Measurements from ENCODE around the gene ATG2A. TPM values are rescaled to one million over a fixed set of nuclear protein-coding genes. Genes with fewer than 3 reads are reported as not detected.

The ATG2A gene
- total and polyA plus RNA-seq, 9 of the 15 experiments (the other 6 are each of a cell fraction or from before 2014, with no cell fraction given) = 0.25 to 45.9 (median 5.2) TPM

DNA sequence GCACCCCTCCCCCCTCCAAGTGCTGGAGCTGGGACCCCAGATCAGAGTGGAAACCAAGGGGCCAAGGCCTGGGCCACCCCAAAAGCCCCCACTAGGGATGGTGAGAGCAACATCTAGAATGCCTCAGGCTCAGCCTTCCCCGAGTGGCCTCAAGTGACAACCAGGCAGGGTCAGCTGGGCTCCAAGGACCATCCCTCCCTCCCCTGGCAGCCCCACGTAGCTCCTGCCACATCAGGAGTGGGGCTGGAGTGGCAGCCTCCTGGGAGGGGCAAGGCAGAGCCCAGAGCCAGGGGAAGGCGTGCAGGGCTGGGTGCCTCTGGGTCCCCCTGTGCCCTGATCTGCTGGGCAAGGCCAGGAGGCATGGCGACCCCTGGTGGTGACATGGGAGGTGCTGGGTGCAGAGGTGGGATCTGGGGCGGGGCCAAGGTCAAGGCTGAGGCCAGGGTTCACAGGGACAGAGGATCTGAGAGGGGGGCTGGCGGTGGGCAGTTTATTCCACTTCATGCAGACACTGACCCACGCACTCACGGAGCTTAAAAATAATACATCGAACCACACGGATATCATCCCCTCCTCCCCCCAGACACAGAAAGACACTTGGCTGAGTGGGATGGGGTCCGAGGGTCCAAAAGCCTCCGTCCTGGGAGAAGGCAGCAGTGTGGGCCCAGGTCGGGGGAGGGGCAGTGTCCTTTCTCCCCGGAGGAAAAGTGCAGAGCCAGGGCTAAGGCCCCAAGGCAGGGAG is 22.8 kb downstream of the ATG2A start (continued):
- TF ChIP-seq ZNF668 (CRISPR knock-in tag; IDR thresholded peaks at IDR 0.05) (0 out of 2 replicates have a peak, but pooled peaks have one; percentile 7), GATAD2B (IDR thresholded peaks at IDR 0.05; ENCODE audit: borderline replicate concordance) (no peak; the same call in 1 of the 2 replicates), ZNF12 (CRISPR knock-in tag; IDR thresholded peaks at IDR 0.05) (no peak), ZNF551 (CRISPR knock-in tag; IDR thresholded peaks at IDR 0.05) (no peak), ZNF431 (CRISPR knock-in tag; IDR thresholded peaks at IDR 0.05) (no peak), SP2 (IDR thresholded peaks at IDR 0.05; ENCODE audit: extremely low read depth, low read depth, low read length, poor library complexity, severe bottlenecking) (no peak), SRSF9 (IDR thresholded peaks at IDR 0.05; ENCODE audit: borderline replicate concordance, low read depth, low read length) (no peak), CXXC5 (CRISPR knock-in tag; IDR thresholded peaks at IDR 0.05) (peak; percentile 38; the same call in 1 of the 2 replicates), SREBF2 (CRISPR knock-in tag; IDR thresholded peaks at IDR 0.05) (no peak), FOXJ2 (tag; IDR thresholded peaks at IDR 0.05) (no peak), TRIM24 (IDR thresholded peaks at IDR 0.05) (no peak), NFIC (IDR thresholded peaks at IDR 0.05) (peak; percentile 62), IRF2 (CRISPR knock-in tag; IDR thresholded peaks at IDR 0.05) (no peak), CHD1 (IDR thresholded peaks at IDR 0.05; ENCODE audit: low read length) (no peak), ZNF212 (CRISPR knock-in tag; IDR thresholded peaks at IDR 0.05) (no peak), FOXJ3 (CRISPR knock-in tag; IDR thresholded peaks at IDR 0.05) (no peak), RAD51 (IDR thresholded peaks at IDR 0.05; ENCODE audit: borderline replicate concordance, low read depth) (no peak), CCNT2 (IDR thresholded peaks at IDR 0.05; ENCODE audit: borderline replicate concordance, extremely low read depth, insufficient read length, low read depth, low read length) (no peak), ARID2 (IDR thresholded peaks at IDR 0.05) (peak; percentile 95), ZNF778 (CRISPR knock-in tag; IDR thresholded peaks at IDR 0.05) (no peak)
- TF ChIP-seq, protein P1, sequence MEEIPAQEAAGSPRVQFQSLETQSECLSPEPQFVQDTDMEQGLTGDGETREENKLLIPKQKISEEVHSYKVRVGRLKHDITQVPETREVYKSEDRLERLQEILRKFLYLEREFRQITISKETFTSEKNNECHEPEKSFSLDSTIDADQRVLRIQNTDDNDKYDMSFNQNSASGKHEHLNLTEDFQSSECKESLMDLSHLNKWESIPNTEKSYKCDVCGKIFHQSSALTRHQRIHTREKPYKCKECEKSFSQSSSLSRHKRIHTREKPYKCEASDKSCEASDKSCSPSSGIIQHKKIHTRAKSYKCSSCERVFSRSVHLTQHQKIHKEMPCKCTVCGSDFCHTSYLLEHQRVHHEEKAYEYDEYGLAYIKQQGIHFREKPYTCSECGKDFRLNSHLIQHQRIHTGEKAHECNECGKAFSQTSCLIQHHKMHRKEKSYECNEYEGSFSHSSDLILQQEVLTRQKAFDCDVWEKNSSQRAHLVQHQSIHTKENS (CRISPR knock-in tag; IDR thresholded peaks at IDR 0.05) = no peak
- TF ChIP-seq, protein P2, sequence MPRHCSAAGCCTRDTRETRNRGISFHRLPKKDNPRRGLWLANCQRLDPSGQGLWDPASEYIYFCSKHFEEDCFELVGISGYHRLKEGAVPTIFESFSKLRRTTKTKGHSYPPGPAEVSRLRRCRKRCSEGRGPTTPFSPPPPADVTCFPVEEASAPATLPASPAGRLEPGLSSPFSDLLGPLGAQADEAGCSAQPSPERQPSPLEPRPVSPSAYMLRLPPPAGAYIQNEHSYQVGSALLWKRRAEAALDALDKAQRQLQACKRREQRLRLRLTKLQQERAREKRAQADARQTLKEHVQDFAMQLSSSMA (CRISPR knock-in tag; IDR thresholded peaks at IDR 0.05) = no peak
- TF ChIP-seq, protein P3, sequence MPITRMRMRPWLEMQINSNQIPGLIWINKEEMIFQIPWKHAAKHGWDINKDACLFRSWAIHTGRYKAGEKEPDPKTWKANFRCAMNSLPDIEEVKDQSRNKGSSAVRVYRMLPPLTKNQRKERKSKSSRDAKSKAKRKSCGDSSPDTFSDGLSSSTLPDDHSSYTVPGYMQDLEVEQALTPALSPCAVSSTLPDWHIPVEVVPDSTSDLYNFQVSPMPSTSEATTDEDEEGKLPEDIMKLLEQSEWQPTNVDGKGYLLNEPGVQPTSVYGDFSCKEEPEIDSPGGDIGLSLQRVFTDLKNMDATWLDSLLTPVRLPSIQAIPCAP (CRISPR knock-in tag; IDR thresholded peaks at IDR 0.05; ENCODE audit: borderline replicate concordance) = no peak
- TF ChIP-seq, protein P4, sequence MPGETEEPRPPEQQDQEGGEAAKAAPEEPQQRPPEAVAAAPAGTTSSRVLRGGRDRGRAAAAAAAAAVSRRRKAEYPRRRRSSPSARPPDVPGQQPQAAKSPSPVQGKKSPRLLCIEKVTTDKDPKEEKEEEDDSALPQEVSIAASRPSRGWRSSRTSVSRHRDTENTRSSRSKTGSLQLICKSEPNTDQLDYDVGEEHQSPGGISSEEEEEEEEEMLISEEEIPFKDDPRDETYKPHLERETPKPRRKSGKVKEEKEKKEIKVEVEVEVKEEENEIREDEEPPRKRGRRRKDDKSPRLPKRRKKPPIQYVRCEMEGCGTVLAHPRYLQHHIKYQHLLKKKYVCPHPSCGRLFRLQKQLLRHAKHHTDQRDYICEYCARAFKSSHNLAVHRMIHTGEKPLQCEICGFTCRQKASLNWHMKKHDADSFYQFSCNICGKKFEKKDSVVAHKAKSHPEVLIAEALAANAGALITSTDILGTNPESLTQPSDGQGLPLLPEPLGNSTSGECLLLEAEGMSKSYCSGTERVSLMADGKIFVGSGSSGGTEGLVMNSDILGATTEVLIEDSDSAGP (CRISPR knock-in tag; IDR thresholded peaks at IDR 0.05) = no peak
- TF ChIP-seq, protein P5, sequence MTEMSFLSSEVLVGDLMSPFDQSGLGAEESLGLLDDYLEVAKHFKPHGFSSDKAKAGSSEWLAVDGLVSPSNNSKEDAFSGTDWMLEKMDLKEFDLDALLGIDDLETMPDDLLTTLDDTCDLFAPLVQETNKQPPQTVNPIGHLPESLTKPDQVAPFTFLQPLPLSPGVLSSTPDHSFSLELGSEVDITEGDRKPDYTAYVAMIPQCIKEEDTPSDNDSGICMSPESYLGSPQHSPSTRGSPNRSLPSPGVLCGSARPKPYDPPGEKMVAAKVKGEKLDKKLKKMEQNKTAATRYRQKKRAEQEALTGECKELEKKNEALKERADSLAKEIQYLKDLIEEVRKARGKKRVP (CRISPR knock-in tag; IDR thresholded peaks at IDR 0.05) = no peak

All from K562 (cell line).